DOHH2 (cell line): ENCODE measurements around the gene RHOBTB3.

Experiments
- H3F3A ChIP-seq: fragments of 200-600 bp; sonication (generic), shearing (Covaris generic); 2 replicates; pipeline ENCODE4 v1.6.0; 2016; ENCODE audit warnings: antibody characterized with exemption, mild to moderate bottlenecking; ENCODE audit not compliant: control insufficient read depth, insufficient read depth
- H3K27ac ChIP-seq: fragments of 200-600 bp; sonication (generic); 2 replicates; pipeline ENCODE4 v1.5.1; 2014; ENCODE audit warnings: low read depth, mild to moderate bottlenecking, low read length, moderate library complexity
- H3K27me3 ChIP-seq: fragments of 200-600 bp; sonication (generic); 2 replicates; pipeline ENCODE4 v1.6.1; 2014; ENCODE audit warnings: mild to moderate bottlenecking, low read length, mixed read lengths; ENCODE audit not compliant: control insufficient read depth
- H3K36me3 ChIP-seq: fragments of 200-600 bp; sonication (generic); 2 replicates; pipeline ENCODE4 v1.6.1; 2014; ENCODE audit warnings: mild to moderate bottlenecking, low read length, moderate library complexity, mixed read lengths; ENCODE audit not compliant: control insufficient read depth
- H3K4me1 ChIP-seq: fragments of 200-600 bp; sonication (generic); 2 replicates; pipeline ENCODE4 v1.6.1; 2014; ENCODE audit warnings: mild to moderate bottlenecking, low read length, mixed read lengths; ENCODE audit not compliant: control insufficient read depth
- H3K4me2 ChIP-seq: fragments of 200-600 bp; sonication (generic); 2 replicates; pipeline ENCODE4 v1.6.0; 2014; ENCODE audit warnings: mild to moderate bottlenecking, low read length, moderate library complexity
- H3K4me3 ChIP-seq: fragments of 200-600 bp; sonication (generic); 2 replicates; pipeline ENCODE4 v1.5.1; 2014; ENCODE audit warnings: mild to moderate bottlenecking, low read length, mixed read lengths
- H3K79me2 ChIP-seq: fragments of 200-600 bp; sonication (generic); 2 replicates; pipeline ENCODE4 v1.6.1; 2014; ENCODE audit warnings: mild to moderate bottlenecking, low read length, mixed read lengths; ENCODE audit not compliant: control insufficient read depth
- H3K9me2 ChIP-seq: fragments of 200-600 bp; sonication (generic); replicated peaks from 2 replicates; pipeline ENCODE4 v1.6.1; 2014; ENCODE audit warnings: mild to moderate bottlenecking, low read length, mixed read lengths; ENCODE audit not compliant: control insufficient read depth
- H3K9me3 ChIP-seq: fragments of 200-600 bp; sonication (generic); 2 replicates; pipeline ENCODE4 v1.6.1; 2014; ENCODE audit warnings: antibody characterized with exemption, low read length, mixed read lengths; ENCODE audit not compliant: control insufficient read depth, insufficient read depth
- H4K20me1 ChIP-seq: fragments of 200-600 bp; sonication (generic); 2 replicates; pipeline ENCODE4 v1.6.0; 2014; ENCODE audit warnings: low read depth, mild to moderate bottlenecking, antibody characterized with exemption, low read length, moderate library complexity; ENCODE audit not compliant: control insufficient read depth, insufficient read depth
- EZH2phosphoT487 ChIP-seq: fragments of 200-600 bp; sonication (generic); IDR thresholded peaks from 2 replicates; pipeline ENCODE4 v1.6.1; 2017; ENCODE audit warnings: borderline replicate concordance, mild to moderate bottlenecking, antibody characterized with exemption, low read length, moderate library complexity, mixed read lengths
- TF ChIP-seq, protein P1 (sequence below): fragments of 200-600 bp; sonication (generic); IDR thresholded peaks from one replicate; pipeline ENCODE4 v1.5.1; 2014; ENCODE audit warnings: antibody characterized with exemption, mild to moderate bottlenecking, low read depth, low read length; ENCODE audit not compliant: poor library complexity, severe bottlenecking

The RHOBTB3 gene

DNA sequence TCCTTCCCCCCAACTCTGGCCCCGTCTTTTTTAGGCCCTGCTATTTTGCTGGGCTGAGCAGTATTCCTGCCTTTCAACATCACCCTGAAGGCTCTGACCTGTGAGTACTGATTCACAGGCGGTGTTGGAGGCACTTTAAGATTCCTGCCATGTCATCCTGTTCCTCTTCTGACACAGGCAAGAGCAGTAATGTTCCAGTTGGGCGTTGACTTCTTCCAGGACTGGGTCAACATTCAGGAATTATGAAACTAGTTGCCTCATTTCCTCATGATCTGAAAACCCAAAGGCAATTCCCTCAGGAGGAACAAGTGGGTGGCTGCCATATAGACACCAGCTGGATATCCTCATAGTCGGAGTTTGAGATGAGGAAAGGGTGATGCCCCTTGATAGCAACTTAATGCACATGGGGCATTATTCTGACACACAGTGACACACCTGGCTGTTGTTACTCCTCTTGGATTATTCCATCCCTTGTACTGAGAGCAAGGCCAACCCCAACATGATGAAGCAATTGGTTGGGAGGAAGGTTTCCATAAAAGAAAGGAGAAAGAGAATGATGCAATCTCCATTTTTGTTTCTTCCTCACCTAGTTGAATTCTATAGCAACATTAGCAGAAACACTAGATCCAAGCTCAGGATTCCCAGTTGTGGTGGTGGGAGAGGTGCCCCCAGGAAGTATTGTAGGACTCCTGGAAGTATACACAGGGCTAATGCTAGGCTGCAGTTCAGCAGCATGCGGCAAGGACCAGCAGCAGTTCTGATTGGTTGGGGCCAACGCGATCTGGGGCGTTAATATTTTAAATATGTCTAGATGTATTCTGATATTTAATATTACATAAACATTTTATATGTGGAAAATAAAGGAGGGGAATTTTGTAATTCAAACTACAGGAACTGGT is 111.0 kb downstream of the RHOBTB3 start:
- no peaks in the 10 kb centered on the region for H3F3A ChIP-seq
- H3K36me3 ChIP-seq: no peaks in the 10 kb centered on the region
- no peak overlapping the region for H3K27ac ChIP-seq
- H3K9me3 ChIP-seq: no peaks in the 10 kb centered on the region
- H4K20me1 ChIP-seq: no peaks in the 10 kb centered on the region
- TF ChIP-seq, protein P1, sequence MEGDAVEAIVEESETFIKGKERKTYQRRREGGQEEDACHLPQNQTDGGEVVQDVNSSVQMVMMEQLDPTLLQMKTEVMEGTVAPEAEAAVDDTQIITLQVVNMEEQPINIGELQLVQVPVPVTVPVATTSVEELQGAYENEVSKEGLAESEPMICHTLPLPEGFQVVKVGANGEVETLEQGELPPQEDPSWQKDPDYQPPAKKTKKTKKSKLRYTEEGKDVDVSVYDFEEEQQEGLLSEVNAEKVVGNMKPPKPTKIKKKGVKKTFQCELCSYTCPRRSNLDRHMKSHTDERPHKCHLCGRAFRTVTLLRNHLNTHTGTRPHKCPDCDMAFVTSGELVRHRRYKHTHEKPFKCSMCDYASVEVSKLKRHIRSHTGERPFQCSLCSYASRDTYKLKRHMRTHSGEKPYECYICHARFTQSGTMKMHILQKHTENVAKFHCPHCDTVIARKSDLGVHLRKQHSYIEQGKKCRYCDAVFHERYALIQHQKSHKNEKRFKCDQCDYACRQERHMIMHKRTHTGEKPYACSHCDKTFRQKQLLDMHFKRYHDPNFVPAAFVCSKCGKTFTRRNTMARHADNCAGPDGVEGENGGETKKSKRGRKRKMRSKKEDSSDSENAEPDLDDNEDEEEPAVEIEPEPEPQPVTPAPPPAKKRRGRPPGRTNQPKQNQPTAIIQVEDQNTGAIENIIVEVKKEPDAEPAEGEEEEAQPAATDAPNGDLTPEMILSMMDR: no peak
- no peak for TF ChIP-seq EZH2phosphoT487
- 0 out of 2 replicates have a peak, but pooled peaks cover under 1% of the 10 kb centered on the region for H3K27me3 ChIP-seq
- H3K79me2 ChIP-seq: no peaks in the 10 kb centered on the region
- no peaks in the 10 kb centered on the region for H3K9me2 ChIP-seq
- H3K4me1 ChIP-seq: peaks cover 10% of the 10 kb centered on the region
- H3K4me2 ChIP-seq: no peak overlapping the region
- no peak overlapping the region for H3K4me3 ChIP-seq

DNA sequence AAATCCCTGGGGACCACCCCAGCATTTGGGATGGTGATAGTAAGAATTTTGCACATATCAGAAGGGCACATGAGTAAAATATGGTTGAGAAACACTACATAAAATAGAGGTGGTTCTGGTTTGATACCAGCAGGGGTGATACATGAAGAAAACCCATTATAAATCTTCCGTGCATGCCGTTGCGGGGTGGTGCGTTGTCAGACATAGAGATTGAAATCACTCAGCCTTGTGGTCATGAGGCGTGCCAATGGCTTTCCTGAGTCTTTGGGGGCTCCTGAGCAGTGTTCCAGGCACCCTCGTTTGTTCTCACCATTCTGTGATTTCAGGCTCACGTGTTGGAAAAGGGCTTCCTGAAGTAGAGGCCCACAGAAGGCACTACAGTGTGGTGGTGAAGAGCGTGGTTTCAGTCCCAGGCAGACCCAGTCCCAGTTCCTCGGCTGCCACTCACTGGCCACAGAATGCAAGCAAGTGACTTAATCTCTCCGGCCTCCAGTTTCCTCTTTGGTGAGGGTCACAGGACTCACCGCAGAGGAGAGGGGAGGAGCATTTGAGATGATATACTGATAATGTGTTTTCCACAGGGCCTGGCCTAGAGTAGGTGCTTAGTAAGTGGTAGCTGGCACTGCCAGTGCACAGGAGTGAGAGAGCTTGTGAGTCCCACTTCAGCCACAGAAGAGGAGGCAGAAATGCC is 111.9 kb downstream of the RHOBTB3 start:
- Histone ChIP-seq H3K27ac (no peak overlapping the region), H3K4me3 (no peak overlapping the region), H3F3A (no peaks in the 10 kb centered on the region), H3K4me2 (peak overlapping the region; percentile 17; the same call in 1 of the 2 replicates), H3K9me3 (no peaks in the 10 kb centered on the region), H4K20me1 (no peaks in the 10 kb centered on the region), H3K36me3 (no peaks in the 10 kb centered on the region), H3K9me2 (no peaks in the 10 kb centered on the region), H3K4me1 (peaks cover 10% of the 10 kb centered on the region), H3K79me2 (no peaks in the 10 kb centered on the region), H3K27me3 (0 out of 2 replicates have a peak, but pooled peaks cover 7% of the 10 kb centered on the region)
- TF ChIP-seq, protein P1: peak; percentile 33
- TF ChIP-seq EZH2phosphoT487: no peak

GRCh38 chr5:95843733-95844223 is 112.6 kb downstream of the RHOBTB3 start:
- Histone ChIP-seq H3K4me3 (no peak overlapping the region), H3K4me2 (no peak overlapping the region), H3K79me2 (no peaks in the 10 kb centered on the region), H3K4me1 (peaks cover 10% of the 10 kb centered on the region), H3K9me2 (no peaks in the 10 kb centered on the region), H3K9me3 (no peaks in the 10 kb centered on the region), H3K27me3 (0 out of 2 replicates have a peak, but pooled peaks cover 8% of the 10 kb centered on the region), H3K27ac (no peak overlapping the region), H4K20me1 (no peaks in the 10 kb centered on the region), H3K36me3 (no peaks in the 10 kb centered on the region), H3F3A (no peaks in the 10 kb centered on the region)
- TF ChIP-seq, protein P1: no peak
- TF ChIP-seq EZH2phosphoT487: no peak
